SHP77 treated with DMSO at 0.1 percent for 48 hours (cell line): Measurements from ENCODE around the gene CDK4.

Experiments
- DNase-seq: peaks from one replicate; lab custom pipeline; 2025; lab: John Stamatoyannopoulos, UW

The CDK4 gene

GRCh38 chr12:57739387-57739786 lies 12.7 kb downstream of the CDK4 start:
- no peak for DNase-seq

- no peak for DNase-seq
Observed at GRCh38 chr12:57738661-57739237, 13.4 kb downstream of the CDK4 start, which contains the start of gene AGAP2. TSS of gene AGAP2 (minus strand) at chr12:57738742. CDS start at chr12:57738246, 496 bp downstream.

- no peak for DNase-seq
Observed at GRCh38 chr12:57737467-57738460, 14.3 kb downstream of the CDK4 start.

GRCh38 chr12:57736741-57737466 lies 15.2 kb downstream of the CDK4 start:
- DNase-seq: no peak

GRCh38 chr12:57735952-57736740 lies 16.0 kb downstream of the CDK4 start:
- no peak for DNase-seq

GRCh38 chr12:57735198-57735855 lies 16.8 kb downstream of the CDK4 start:
- no peak for DNase-seq

- DNase-seq: no peak
Observed at GRCh38 chr12:57734591-57734990, 17.5 kb downstream of the CDK4 start.

- DNase-seq: no peak
Observed at GRCh38 chr12:57733928-57734327, 18.2 kb downstream of the CDK4 start.

- DNase-seq: no peak
Observed at GRCh38 chr12:57732726-57733593, 19.1 kb downstream of the CDK4 start.

GRCh38 chr12:57732270-57732669 lies 19.8 kb downstream of the CDK4 start:
- no peak for DNase-seq

GRCh38 chr12:57731411-57732080 lies 20.6 kb downstream of the CDK4 start:
- no peak for DNase-seq

- DNase-seq: no peak
Observed at GRCh38 chr12:57730336-57731067, 21.6 kb downstream of the CDK4 start.

- DNase-seq: no peak
Observed at GRCh38 chr12:57729321-57729844, 22.7 kb downstream of the CDK4 start.

GRCh38 chr12:57727758-57728395 lies 24.2 kb downstream of the CDK4 start:
- DNase-seq: no peak

GRCh38 chr12:57726884-57727757 lies 25.0 kb downstream of the CDK4 start:
- DNase-seq: no peak

GRCh38 chr12:57726151-57726883 lies 25.8 kb downstream of the CDK4 start:
- DNase-seq: peak; percentile 36

GRCh38 chr12:57725851-57726150 lies 26.3 kb downstream of the CDK4 start:
- no peak for DNase-seq
